DMS114 treated with DMSO at 0.1 percent for 48 hours (cell line): ENCODE data around the gene PEX12.
"Not testable (repeated sequence)": the region's sequence is repeated elsewhere in the genome, so short reads cannot be mapped to it uniquely, and the experiment has no call there.

Experiments
- DNase-seq: peaks from one replicate; lab custom pipeline; 2025; ENCODE audit not compliant: unreplicated experiment; lab: John Stamatoyannopoulos, UW

PEX12 gene

DNA sequence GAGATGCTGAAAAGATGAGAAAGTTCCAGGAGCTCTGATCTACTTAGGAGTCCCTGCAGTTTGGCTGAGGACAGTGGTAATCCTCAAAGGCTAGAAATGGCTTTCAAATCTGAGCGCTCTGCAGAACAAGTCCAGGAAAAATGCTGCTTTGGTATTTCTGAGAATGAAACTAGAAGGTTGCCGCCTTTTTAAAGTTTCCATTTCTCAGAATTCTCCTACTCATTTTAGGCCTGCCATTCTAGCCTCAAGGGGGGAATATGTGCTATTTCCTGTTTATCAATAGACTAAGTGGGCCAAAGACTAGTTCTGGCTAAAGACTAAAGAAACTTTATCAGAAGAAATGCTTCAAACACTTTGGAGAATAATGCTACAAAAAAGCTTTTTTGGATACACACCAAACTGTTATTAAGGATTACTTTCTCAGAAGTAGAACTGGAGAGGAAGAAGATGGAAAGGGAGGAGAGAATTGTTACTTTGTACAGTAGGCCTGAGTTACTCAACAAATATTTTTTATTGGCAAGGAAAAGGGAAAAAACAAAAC, 40.7 kb downstream of the PEX12 start, which contains the start of gene SLFN12L:
TSS of gene SLFN12L (minus strand) at position 78 of the 541 bp plus-strand sequence. CDS start 15,314 bp downstream, outside the sequence.
- no peak for DNase-seq

- no peak for DNase-seq
Observed at GRCh38 chr17:35536664-35537171, 41.7 kb downstream of the PEX12 start.

GRCh38 chr17:35535406-35535805, 43.0 kb downstream of the PEX12 start:
- DNase-seq = not testable (repeated sequence)

DNA sequence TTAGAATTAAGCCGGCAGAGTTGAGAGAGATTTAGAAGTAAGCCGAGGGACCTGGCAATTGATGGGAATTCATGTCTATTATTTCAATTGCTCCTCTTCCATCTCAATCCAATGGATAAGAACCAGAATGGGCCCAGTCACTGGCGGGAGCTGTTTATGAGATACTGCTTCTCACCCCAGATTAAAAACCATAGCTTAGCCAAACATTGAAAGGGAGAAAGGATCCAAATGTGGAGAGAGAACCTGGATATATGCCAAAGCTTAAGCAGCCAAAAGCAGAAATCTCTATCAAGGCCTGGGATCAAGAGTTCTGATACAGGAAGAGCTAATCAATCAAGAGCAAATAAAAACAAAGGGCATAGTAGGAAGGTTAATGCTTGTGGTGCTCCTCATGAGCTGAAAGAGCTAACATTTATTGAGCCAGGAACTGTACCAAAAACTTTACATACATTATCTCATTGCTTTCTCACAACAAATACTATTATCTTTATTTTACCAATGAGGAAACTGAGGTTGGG, 43.7 kb downstream of the PEX12 start:
- no peak for DNase-seq

GRCh38 chr17:35531160-35531559, 47.2 kb downstream of the PEX12 start:
- DNase-seq = no peak

DNA sequence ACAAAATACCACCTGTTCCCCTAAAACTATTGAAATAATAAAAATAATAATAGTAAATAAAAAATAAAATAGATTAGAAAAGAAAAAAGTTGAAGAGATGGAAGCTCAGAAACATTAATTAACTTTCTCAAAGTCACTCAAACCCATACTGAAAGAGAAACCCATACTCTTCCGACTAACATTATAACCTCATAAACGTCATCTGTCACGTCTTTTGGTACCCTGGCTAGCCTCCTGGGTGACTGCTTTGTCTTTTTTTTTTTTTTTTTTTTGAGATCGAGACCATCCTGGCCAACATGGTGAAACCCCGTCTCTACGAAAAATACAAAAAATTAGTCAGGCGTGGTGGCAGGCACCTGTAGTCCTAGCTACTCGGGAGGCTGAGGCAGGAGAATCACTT, 48.5 kb downstream of the PEX12 start:
- DNase-seq = no peak

DNA sequence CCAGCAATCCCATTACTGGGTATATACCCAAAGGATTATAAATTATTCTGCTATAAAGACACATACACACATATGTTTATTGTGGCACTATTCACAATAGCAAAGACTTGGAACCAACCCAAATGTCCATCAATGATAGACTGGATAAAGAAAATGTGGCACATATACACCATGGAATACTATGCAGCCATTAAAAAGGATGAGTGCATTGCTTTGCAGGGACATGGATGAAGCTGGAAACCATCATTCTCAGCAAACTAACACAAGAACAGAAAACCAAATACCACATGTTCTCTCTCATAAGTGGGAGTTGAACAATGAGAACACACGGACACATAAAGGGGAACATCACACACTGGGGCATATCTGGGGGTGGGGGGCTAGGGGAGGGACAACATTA, 49.0 kb downstream of the PEX12 start:
- not testable (repeated sequence) for DNase-seq
